ENCODE data around the gene SUPT4H1. TPM values are rescaled to one million over a fixed set of nuclear protein-coding genes. Genes with fewer than 3 reads are reported as not detected.

The SUPT4H1 gene
- total and polyA plus RNA-seq, 9 of the 15 experiments (the other 6 are each of a cell fraction or from before 2014, with no cell fraction given) = 62.1 to 320 (median 117) TPM

DNA sequence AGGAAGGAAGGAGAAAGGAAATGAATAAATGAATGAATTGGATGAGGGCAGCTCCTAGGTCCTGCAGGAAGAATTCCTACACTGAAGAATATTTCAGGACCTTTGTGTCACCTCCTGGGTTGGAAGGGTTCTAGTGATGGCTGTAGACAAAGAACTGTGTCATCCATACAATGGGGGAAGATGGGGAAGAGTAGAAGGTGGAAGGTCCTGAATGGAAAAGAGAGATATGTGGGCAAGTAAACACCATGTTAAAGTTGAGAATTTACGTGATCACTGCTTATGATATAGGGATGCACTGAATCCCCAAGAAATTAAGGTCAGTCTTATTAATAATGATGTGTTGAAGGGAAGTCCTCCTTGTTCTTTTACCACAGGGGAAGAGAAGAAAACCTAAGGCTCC, 4.2 kb upstream of the SUPT4H1 start:
- in situ Hi-C loops (cut with MboI) (no loop called here), intact Hi-C loops (cut with micrococcal nuclease) (no loop called here)
- no peak for TF ChIP-seq ZNF436 (CRISPR knock-in tag; IDR thresholded peaks at IDR 0.05)
- WGBS (ENCODE audit: insufficient coverage, low coverage, missing lambda C conversion rate) = 55% methylated on average over 1 of the region's 1 CpG
- Histone ChIP-seq H3K9me1 (ENCODE audit: control insufficient read depth, insufficient read depth, low read length) (no peaks in the 10 kb centered on the region), H3K36me3 (ENCODE audit: control insufficient read depth, insufficient read depth, low read length) (peaks cover 1% of the 10 kb centered on the region; the same call in 2 of the 3 replicates), H3K27ac (ENCODE audit: extremely low read depth, low read depth, low read length) (no peak overlapping the region), H3K4me2 (ENCODE audit: insufficient read depth, low read length) (no peak overlapping the region), H4K20me1 (replicated peaks; ENCODE audit: control insufficient read depth, insufficient read depth, low read length) (no peaks in the 10 kb centered on the region; the same call in 1 of the 2 replicates), H3K9me3 (replicated peaks; ENCODE audit: control insufficient read depth, insufficient read depth, low read depth, low read length) (no peaks in the 10 kb centered on the region), H3K27me3 (ENCODE audit: control insufficient read depth in 2 of 2, insufficient read depth in 2 of 2, low read length in 2 of 2) (no peaks in the 10 kb centered on the region), H3K9ac (ENCODE audit: insufficient read depth in 1 of 2, low read depth in 2 of 2, low read length in 2 of 2) (0 out of 4 replicates have a peak overlapping the region, but pooled peaks of 1 of the 2 experiments have one; percentile 11), H3K79me2 (ENCODE audit: control insufficient read depth, insufficient read depth, low read length) (peaks cover 23% of the 10 kb centered on the region), H3K4me3 (no peak overlapping the region), H2AFZ (ENCODE audit: low read depth, low read length) (no peak overlapping the region), H3K4me1 (replicated peaks in 1 of 2; ENCODE audit: control insufficient read depth in 2 of 2, insufficient read depth in 2 of 2, low read length in 2 of 2) (peaks cover 23 to 28% of the 10 kb centered on the region in 2 experiments; a peak in 4 of 5 replicates)
- CTCF ChIA-PET (ENCODE audit: low intra/inter-chr PET ratio) = no interaction called here
- POLR2A ChIA-PET = interaction anchor here (0.7 to 17.7 kb wide), 6 partner anchors 7 to 25 kb away, joined by 3 to 257 read pairs (median 12); no protein-coding TSS in a partner anchor
- ATAC-seq (no peak), DNase-seq (ENCODE audit: extremely low read depth in 1 of 4, low spot score in 3 of 4) (no peak), FAIRE-seq (no peak)
- no TSS peak for BruUV-seq (replicated peaks)

DNA sequence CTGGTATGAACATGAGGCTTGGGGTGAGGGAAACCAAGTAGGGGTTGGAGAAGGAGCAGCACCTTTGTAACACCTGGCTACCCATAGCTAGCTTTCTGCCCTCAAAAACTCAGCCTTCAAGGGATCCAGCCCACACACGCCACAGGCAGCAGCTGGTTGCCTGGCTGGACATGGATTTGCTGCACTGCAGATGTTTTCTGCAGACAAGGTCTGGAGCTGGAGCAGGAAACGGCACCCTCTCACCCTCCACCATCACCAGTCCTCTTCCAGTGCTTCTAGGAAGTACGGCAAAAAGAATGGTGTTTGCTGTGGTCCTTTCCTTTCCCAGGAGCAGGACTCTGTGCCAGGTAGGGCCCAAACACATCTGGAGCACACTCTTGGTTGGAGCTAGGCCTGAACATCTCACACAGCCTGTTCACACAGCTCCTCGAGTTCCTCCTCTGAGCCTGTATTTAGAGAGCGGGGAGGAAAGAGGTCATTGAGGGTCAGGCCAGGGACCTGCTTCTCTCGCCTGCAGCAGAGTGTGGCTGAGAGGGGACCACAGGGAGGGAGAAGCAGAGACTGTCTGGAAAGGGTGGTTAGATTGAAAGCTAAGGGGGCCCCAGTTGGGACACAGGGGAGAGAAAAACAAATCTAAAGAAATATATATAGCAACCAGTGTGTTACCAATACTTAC, 2.7 kb upstream of the SUPT4H1 start:
- peaks cover 30% of the 10 kb centered on the region for H3K79me2 ChIP-seq (ENCODE audit: control insufficient read depth, insufficient read depth, low read length)
- WGBS (ENCODE audit: insufficient coverage, low coverage, missing lambda C conversion rate) = 45% methylated on average over 4 of the region's 6 CpGs
- CTCF ChIA-PET (ENCODE audit: low intra/inter-chr PET ratio) = no interaction called here
- TF ChIP-seq SIRT6 (IDR thresholded peaks at IDR 0.05; ENCODE audit: low read depth, low read length) (no peak), ZFX (CRISPR knock-in tag; IDR thresholded peaks at IDR 0.05) (peak; percentile 41; the same call in 1 of the 2 replicates), CBFA2T3 (IDR thresholded peaks at IDR 0.05) (peak; percentile 42), GTF2F1 (IDR thresholded peaks at IDR 0.05; ENCODE audit: low read depth, low read length) (no peak)
- TF ChIP-seq, protein P1, sequence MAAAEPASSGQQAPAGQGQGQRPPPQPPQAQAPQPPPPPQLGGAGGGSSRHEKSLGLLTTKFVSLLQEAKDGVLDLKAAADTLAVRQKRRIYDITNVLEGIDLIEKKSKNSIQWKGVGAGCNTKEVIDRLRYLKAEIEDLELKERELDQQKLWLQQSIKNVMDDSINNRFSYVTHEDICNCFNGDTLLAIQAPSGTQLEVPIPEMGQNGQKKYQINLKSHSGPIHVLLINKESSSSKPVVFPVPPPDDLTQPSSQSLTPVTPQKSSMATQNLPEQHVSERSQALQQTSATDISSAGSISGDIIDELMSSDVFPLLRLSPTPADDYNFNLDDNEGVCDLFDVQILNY (CRISPR knock-in tag; IDR thresholded peaks at IDR 0.05) = 0 out of 2 replicates have a peak, but pooled peaks have one; percentile 38
- TF ChIP-seq, protein P2, sequence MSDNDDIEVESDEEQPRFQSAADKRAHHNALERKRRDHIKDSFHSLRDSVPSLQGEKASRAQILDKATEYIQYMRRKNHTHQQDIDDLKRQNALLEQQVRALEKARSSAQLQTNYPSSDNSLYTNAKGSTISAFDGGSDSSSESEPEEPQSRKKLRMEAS (CRISPR knock-in tag; IDR thresholded peaks at IDR 0.05) = peak; percentile 50; the same call in 1 of the 2 replicates
- no peaks in the 10 kb centered on the region; the same call in 1 of the 2 replicates for H4K20me1 ChIP-seq (replicated peaks; ENCODE audit: control insufficient read depth, insufficient read depth, low read length)
- no TSS peak for BruUV-seq (replicated peaks)
- ATAC-seq (no peak), FAIRE-seq (no peak), DNase-seq (ENCODE audit: extremely low read depth in 1 of 4, low spot score in 3 of 4) (peak in 1 of 4 experiments; percentile 7)
- H3K4me2 ChIP-seq (ENCODE audit: insufficient read depth, low read length) = no peak overlapping the region; the same call in 1 of the 2 replicates
- H3K9me1 ChIP-seq (ENCODE audit: control insufficient read depth, insufficient read depth, low read length) = no peaks in the 10 kb centered on the region
- POLR2A ChIA-PET = interaction anchor here (0.7 to 17.7 kb wide), 8 partner anchors 9 to 71 kb away, joined by 3 to 257 read pairs (median 6); partner anchors contain the start of gene RNF43
- no peak overlapping the region; the same call in 2 of the 3 replicates for H3K27ac ChIP-seq (ENCODE audit: extremely low read depth, low read depth, low read length)
- peak overlapping the region; percentile 41 for H2AFZ ChIP-seq (ENCODE audit: low read depth, low read length)
- no peaks in the 10 kb centered on the region for H3K27me3 ChIP-seq (ENCODE audit: control insufficient read depth in 2 of 2, insufficient read depth in 2 of 2, low read length in 2 of 2)
- no peaks in the 10 kb centered on the region for H3K9me3 ChIP-seq (replicated peaks; ENCODE audit: control insufficient read depth, insufficient read depth, low read depth, low read length)
- in situ Hi-C loops (cut with MboI) (no loop called here), intact Hi-C loops (cut with micrococcal nuclease) (loop anchor here (5.0 kb wide), 1 partner anchor 83 kb away; no protein-coding TSS in a partner anchor)
- H3K36me3 ChIP-seq (ENCODE audit: control insufficient read depth, insufficient read depth, low read length) = peaks cover 10% of the 10 kb centered on the region
- H3K9ac ChIP-seq (ENCODE audit: insufficient read depth in 1 of 2, low read depth in 2 of 2, low read length in 2 of 2) = peak overlapping the region in 1 of 2 experiments; percentile 79; a peak in 2 of 4 replicates
- no peak overlapping the region for H3K4me3 ChIP-seq
- H3K4me1 ChIP-seq (replicated peaks in 1 of 2; ENCODE audit: control insufficient read depth in 2 of 2, insufficient read depth in 2 of 2, low read length in 2 of 2) = peaks cover 20 to 23% of the 10 kb centered on the region in 2 experiments; a peak in 4 of 5 replicates
